Activated T-cell treated with anti-CD3 and anti-CD28 coated beads for 48 hours (primary cell): Measurements from ENCODE around the gene CEACAM20.
"Not testable (repeated sequence)": the region's sequence is repeated elsewhere in the genome, so short reads cannot be mapped to it uniquely, and the experiment has no call there.

ENCODE experiments used
- DNase-seq: peaks from one replicate; pipeline ENCODE4 v3.0.0-alpha.2; 2020; ENCODE audit warnings: low read depth

The CEACAM20 gene

DNA sequence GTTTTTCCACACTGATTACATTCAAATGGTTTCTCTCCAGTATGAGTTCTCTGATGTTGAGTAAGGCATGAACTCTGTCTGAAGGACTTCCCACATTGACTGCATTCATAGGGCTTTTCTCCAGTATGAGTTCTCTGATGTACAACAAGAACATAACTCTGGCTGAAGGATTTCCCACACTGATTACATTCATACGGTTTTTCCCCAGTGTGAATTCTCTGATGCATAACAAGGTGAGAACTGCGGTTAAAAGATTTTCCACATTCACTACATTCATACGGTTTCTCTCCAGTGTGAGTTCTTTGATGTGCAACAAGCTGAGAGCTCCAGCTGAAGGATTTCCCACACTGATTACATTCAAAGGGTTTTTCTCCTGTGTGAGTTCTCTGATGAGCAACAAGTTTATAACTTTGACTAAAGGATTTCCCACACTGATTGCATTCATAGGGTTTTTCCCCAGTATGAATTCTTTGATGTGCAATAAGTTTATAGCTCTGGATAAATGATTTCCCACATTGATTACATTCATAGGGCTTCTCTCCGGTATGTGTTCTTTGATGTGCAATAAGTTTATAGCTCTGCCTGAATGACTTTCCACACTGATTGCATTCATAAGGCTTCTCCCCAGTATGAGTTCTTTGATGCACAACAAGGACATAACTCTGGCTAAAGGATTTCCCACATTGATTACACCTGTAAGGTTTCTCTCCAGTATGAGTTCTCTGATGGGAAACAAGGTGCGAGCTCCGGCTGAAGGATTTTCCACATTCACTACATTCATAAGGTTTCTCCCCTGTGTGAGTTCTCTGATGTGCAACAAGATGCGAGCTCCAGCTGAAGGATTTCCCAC lies 52.7 kb downstream of the CEACAM20 start:
- DNase-seq: no peak

- DNase-seq: not testable (repeated sequence)
Measured at GRCh38 chr19:44468730-44469129, 60.7 kb downstream of the CEACAM20 start.

GRCh38 chr19:44462600-44463286 lies 66.7 kb downstream of the CEACAM20 start:
- not testable (repeated sequence) for DNase-seq
